ENCODE data around the gene STAT5A. TPM values are rescaled to one million over a fixed set of nuclear protein-coding genes. Genes with fewer than 3 reads are reported as not detected.

The STAT5A gene
- total RNA-seq, 1 experiment from 2014 or later, result 0.19 TPM

- Histone ChIP-seq H3K4me1 (ENCODE audit: insufficient read depth, low read length, poor library complexity, severe bottlenecking) (no peaks in the 10 kb centered on the region), H3K27me3 (replicated peaks; ENCODE audit: insufficient read depth, low read depth, low read length, poor library complexity) (no peaks in the 10 kb centered on the region), H3K27ac (ENCODE audit: low read depth, low read length, poor library complexity, severe bottlenecking) (no peak overlapping the region), H3K36me3 (ENCODE audit: insufficient read depth, low read length, poor library complexity, severe bottlenecking) (no peaks in the 10 kb centered on the region), H3K9me3 (ENCODE audit: low read depth, low read length, poor library complexity, severe bottlenecking) (no peaks in the 10 kb centered on the region), H3K4me3 (ENCODE audit: low read depth, low read length, poor library complexity, severe bottlenecking) (no peak overlapping the region)
- ChIA-PET POLR2A (ENCODE audit: low non-redundant PET) (no interaction called here), CTCF (no interaction called here)
- no peak for TF ChIP-seq EZH2 (IDR thresholded peaks at IDR 0.05; ENCODE audit: borderline replicate concordance, low read depth, low read length, poor library complexity, severe bottlenecking)
- TF ChIP-seq CTCF (conservative IDR thresholded peaks at IDR 0.05; ENCODE audit: low read depth, low read length), result no peak
- BruUV-seq (replicated peaks), result no TSS peak
- intact Hi-C loops (cut with micrococcal nuclease; ENCODE audit: unreplicated experiment), result no loop called here
- DNase-seq (ENCODE audit: low spot score), result no peak
These were observed 17.5 kb downstream of the STAT5A start for GRCh38 chr17:42305543-42306384.

GRCh38 chr17:42306385-42306667, 18.0 kb downstream of the STAT5A start:
- Histone ChIP-seq H3K27me3 (replicated peaks; ENCODE audit: insufficient read depth, low read depth, low read length, poor library complexity) (no peaks in the 10 kb centered on the region), H3K4me1 (ENCODE audit: insufficient read depth, low read length, poor library complexity, severe bottlenecking) (no peaks in the 10 kb centered on the region), H3K27ac (ENCODE audit: low read depth, low read length, poor library complexity, severe bottlenecking) (no peak overlapping the region), H3K9me3 (ENCODE audit: low read depth, low read length, poor library complexity, severe bottlenecking) (no peaks in the 10 kb centered on the region), H3K36me3 (ENCODE audit: insufficient read depth, low read length, poor library complexity, severe bottlenecking) (no peaks in the 10 kb centered on the region), H3K4me3 (ENCODE audit: low read depth, low read length, poor library complexity, severe bottlenecking) (no peak overlapping the region)
- intact Hi-C loops (cut with micrococcal nuclease; ENCODE audit: unreplicated experiment), result no loop called here
- no peak for DNase-seq (ENCODE audit: low spot score)
- ChIA-PET CTCF (no interaction called here), POLR2A (ENCODE audit: low non-redundant PET) (no interaction called here)
- TF ChIP-seq CTCF (conservative IDR thresholded peaks at IDR 0.05; ENCODE audit: low read depth, low read length) (no peak), EZH2 (IDR thresholded peaks at IDR 0.05; ENCODE audit: borderline replicate concordance, low read depth, low read length, poor library complexity, severe bottlenecking) (no peak)
- BruUV-seq (replicated peaks), result no TSS peak

- no TSS peak for BruUV-seq (replicated peaks)
- intact Hi-C loops (cut with micrococcal nuclease; ENCODE audit: unreplicated experiment), result no loop called here
- H3K36me3 ChIP-seq (ENCODE audit: insufficient read depth, low read length, poor library complexity, severe bottlenecking), result no peaks in the 10 kb centered on the region
- peaks cover 7% of the 10 kb centered on the region for H3K4me1 ChIP-seq (ENCODE audit: insufficient read depth, low read length, poor library complexity, severe bottlenecking)
- no peak overlapping the region for H3K4me3 ChIP-seq (ENCODE audit: low read depth, low read length, poor library complexity, severe bottlenecking)
- ChIA-PET CTCF (interaction anchor here (0.9 kb wide), 1 partner anchor 96 kb away, joined by 3 read pairs; no protein-coding TSS in a partner anchor), POLR2A (ENCODE audit: low non-redundant PET) (interaction anchor here (0.6 kb wide), 1 partner anchor 527 kb away, joined by 14 read pairs; no protein-coding TSS in a partner anchor)
- no peak overlapping the region for H3K27ac ChIP-seq (ENCODE audit: low read depth, low read length, poor library complexity, severe bottlenecking)
- H3K27me3 ChIP-seq (replicated peaks; ENCODE audit: insufficient read depth, low read depth, low read length, poor library complexity), result no peaks in the 10 kb centered on the region
- DNase-seq (ENCODE audit: low spot score), result no peak
- no peaks in the 10 kb centered on the region for H3K9me3 ChIP-seq (ENCODE audit: low read depth, low read length, poor library complexity, severe bottlenecking)
- TF ChIP-seq CTCF (conservative IDR thresholded peaks at IDR 0.05; ENCODE audit: low read depth, low read length), result no peak
These were observed 19.1 kb downstream of the STAT5A start for GRCh38 chr17:42307362-42307927.

Measured in A673 (cell line).